Thyroid gland (tissue), 4 donors: Measurements from ENCODE around the gene HMGCLL1.

Experiments used
- CTCF ChIP-seq, 6 experiments: fragments of 200-600 bp in 3 of 6; fragments of 450-650 bp in 3 of 6; sonication (generic) in 3 of 6; IDR thresholded peaks; one replicate each; pipeline ENCODE4 v1.5.1; 2016 to 2019; ENCODE audit warnings: antibody characterized with exemption in 6 of 6, mild to moderate bottlenecking in 2 of 6, inconsistent platforms in 1 of 6, moderate library complexity in 1 of 6
- POLR2A ChIP-seq, 2 donors: fragments of 450-650 bp; IDR thresholded peaks; one replicate each; pipeline ENCODE4 v1.6.1; 2017; ENCODE audit warnings: antibody characterized with exemption in 2 of 2, mild to moderate bottlenecking in 2 of 2, moderate library complexity in 1 of 2

- TF ChIP-seq POLR2A (IDR thresholded peaks at IDR 0.05) (no peak), CTCF (IDR thresholded peaks at IDR 0.05) (no peak)
These were observed 109.0 kb downstream of the HMGCLL1 start for GRCh38 chr6:55469951-55470366.
